NCI-H774 (cell line): ENCODE data around the gene SHISA7.

Source experiments
- DNase-seq: peaks from one replicate; lab custom pipeline; 2025; lab: John Stamatoyannopoulos, UW

SHISA7 gene

GRCh38 chr19:55443045-55443823 is at the start of gene SHISA7:
Gene SHISA7, minus strand, starts transcription at chr19:55443300. Its CDS starts 437 bp downstream, at chr19:55442863.
- DNase-seq = no peak

- DNase-seq = no peak
These were observed 49.4 kb upstream of the SHISA7 start for GRCh38 chr19:55492362-55492944.

DNA sequence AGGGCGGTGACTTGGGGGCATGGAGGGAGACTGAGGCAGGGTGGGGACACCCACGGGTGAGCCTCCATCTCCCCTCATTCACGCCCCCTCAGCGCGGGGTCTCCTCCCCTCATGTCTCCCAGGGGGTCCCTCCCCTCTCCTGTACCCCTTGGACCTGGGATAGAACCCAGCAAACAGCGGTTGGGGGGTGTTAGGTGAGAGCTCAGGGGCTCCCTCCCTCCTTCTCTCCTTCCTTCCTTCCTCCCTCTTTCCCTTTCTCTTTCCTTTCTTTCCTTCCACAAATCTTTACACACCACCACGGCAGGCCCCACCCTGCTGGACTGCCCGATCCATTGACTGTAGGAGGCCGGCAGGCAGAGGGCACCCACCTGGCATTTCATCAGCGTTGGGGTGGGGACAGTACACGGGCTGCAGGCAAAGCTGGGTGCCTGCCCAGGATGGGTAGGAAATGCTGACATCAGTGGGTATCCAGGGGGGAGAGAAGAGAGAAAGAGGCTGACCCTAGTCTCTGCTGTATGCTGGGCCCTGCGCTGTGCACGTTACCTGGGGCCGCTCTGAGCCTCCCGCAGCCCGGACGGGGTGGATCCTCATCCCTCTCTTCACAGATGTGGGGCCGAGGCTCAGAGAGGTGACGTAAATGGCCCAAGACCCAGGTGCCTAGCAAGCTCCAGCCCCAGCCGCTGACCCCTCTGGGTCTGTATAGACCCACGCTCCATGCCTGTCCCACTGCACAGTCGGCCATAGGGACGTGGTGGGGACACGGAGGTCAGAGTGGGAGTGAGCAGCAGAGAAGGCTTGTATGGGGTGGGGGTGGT is 48.7 kb upstream of the SHISA7 start:
- no peak for DNase-seq

DNA sequence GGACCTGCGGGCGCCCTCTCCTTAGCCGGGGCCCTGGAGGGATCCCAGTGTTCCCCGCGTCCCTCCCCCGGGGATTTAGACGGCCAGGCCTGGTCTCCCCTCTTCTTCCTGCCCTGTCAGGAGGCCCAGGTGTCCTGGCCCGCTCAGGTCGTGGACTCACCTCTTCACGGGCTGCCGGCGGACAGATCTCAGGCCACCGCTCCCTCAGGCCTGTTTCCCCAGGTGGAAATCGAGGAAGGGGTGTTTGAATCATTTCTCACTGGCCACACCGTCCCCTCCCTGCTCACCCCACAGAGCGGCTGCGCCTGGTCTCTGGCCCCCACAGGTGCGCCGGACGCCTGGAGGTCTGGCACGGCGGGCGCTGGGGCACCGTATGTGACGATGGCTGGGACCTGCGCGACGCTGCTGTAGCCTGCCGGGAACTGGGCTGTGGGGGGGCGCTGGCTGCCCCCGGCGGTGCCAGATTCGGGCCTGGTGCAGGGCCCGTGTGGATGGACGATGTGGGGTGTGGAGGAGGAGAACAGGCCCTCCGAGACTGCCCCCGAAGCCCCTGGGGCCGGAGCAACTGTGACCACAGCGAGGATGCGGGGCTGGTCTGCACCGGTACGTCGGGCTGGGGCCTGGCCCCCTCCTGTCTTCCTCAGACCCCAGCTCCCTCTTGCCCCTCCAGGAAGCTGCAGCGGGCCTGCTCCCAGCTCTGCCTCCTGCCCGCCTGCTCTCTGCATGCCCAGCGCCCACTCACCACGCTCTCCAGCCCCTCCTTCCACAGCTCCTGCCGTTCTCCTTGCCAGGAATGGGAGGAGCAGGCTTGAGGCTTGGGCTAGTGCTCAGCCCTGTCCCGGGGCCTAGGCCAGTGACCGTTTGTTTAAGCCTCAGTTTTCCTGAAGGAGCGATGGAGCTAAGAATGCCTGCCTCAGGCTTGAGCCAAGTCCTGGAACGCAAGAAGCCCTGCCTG is 47.7 kb upstream of the SHISA7 start:
- no peak for DNase-seq

GRCh38 chr19:55489711-55490477 is 46.8 kb upstream of the SHISA7 start:
- no peak for DNase-seq

- DNase-seq = no peak
These were observed 46.0 kb upstream of the SHISA7 start for GRCh38 chr19:55488986-55489710.

DNA sequence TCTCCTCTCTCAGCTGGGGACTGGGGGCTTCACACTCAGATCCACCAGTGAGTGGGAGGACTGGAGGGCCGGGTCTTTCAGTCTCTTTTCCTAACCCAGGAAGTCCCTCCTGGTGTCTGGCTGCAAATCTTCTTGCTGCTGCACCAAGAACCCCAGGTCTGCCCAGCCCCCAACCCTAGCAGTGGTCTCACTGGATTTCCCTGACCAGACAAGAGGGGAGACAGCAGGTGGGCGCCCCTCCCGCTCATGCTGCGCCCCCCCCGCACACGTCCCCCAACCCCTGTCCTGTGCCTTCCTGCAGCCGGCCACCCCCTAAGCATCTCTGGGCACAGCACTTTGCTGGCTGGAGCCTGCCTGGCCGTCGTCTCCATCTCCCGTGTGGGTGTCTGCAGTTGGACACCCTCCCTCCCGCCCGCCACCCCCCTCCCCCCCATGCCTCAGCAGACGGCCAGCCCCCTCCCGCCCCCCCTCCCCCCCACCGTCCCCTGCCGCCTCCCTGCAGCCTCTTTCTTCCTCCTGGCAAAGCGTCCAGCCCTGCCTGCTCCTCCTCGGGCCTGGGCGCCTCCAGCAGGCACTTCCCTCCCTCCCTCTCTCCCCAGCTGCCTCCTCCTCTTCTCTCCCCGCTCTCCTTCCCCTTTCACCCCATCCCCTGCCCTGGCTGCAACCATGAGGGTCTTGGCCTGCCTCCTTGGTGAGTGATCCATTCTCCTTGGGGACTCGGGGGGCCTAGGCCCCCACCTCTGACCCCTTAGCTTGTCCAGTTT is 45.0 kb upstream of the SHISA7 start, which contains the start of gene SSC5D:
TSS of gene SSC5D (plus strand) at position 513 of the 764 bp plus-strand sequence. CDS start at position 667, 154 bp downstream.
- no peak for DNase-seq

GRCh38 chr19:55486971-55487923 is 44.1 kb upstream of the SHISA7 start:
- DNase-seq = no peak

DNA sequence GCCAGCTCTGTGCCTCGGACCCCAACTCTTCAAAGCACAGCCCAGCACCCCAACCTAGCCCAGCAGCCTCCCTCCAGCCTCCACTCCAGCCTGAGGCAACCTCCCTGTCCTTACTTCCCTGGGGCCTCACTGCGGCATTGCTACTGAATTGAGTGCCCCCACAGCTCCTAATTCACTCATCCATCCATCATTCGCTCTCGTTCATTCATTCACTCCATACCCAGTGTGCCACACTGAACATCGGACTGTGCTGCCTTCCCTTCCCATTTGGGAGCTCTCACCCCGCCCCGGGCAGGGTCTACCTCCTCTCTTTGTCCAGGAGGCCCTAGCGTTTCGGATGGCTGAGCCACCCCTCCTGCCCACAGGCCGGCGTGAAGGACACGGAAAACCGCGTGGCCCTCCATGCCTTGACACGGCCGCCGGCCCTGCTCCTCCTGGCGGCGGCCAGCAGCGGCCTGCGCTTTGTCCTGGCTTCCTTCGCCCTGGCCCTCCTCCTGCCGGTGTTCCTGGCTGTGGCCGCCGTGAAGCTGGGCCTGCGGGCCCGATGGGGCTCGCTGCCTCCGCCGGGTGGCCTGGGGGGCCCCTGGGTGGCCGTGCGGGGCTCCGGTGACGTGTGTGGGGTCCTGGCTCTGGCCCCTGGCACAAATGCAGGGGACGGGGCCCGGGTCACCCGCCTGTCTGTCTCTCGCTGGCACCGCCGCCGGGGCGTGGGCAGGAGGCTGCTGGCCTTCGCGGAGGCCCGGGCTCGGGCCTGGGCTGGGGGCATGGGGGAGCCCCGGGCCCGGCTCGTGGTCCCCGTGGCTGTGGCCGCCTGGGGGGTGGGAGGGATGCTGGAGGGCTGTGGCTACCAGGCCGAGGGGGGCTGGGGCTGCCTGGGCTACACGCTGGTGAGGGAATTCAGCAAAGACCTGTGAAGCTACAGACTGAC is 43.2 kb upstream of the SHISA7 start:
- no peak for DNase-seq

DNA sequence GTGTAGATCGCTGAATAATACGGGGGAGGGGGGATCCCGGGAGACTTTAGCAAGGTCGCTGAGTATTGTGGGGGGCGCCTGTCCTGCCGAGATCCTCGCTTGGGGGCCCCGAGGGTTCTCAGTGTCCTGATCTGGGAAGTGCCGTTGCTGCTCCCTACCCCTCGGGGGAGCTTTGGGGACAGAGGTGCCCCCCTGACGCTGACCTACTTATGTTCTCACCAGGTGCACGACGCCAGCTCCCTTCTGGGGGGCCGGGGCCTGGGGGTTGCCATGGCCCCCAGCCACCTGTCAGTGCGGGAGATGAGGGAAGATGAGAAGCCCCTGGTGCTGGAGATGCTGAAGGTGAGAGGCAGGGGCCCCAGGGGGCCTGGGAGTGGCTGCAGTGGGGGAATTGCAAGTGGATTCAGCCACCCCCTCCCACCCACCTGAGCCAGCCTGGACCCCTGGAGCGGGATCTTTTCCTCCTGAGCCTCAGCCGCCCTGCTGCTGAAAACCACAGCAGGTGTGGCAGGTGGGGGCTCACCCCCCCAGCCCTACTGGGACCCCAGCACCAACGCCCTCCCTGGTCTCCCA is 42.4 kb upstream of the SHISA7 start:
- DNase-seq = no peak

DNA sequence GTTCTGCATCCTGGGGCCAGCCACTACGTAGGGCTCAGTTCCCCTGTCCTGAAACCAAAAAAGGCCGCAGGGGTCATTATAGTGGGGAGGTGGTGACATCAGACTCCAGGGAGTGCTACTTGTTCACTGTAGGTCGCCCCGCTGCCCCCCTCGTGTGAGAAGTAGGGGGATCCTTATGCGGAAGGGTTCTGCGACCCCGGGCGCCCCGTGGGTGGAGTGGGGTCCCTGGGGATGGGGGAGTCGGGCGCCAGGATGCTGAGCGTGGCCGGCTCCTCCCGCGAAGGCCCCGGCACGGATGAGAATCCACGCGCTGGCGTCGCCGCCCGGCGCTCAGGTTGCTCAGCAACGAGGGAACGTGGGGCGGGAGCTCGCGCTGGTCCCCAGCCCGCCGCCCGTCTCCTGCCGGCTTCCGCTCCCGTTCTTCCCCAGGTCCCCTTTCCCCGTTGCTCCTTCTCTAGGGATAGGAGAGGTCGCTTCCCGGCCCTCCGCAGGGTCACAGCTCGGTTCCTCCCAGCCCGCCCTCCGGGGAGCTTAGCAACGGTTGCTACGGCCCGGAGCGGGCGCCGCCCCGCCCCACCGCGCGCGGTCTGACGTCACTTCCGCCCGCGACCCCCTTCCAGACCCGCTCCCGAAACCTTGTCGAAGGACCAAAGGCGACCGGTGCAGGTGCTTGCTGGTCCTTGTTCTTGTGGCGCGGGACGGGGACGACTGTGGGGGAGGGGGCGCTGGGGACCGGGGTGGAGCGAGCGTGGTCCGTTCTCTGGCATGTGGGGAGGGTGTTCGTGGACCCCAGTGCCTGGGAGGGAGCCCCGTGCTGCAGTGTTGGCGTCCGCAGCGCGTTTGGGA is 41.7 kb upstream of the SHISA7 start, which contains the start of gene NAT14:
TSS of gene NAT14 (plus strand) at position 596 of the 846 bp plus-strand sequence. CDS start 521 bp downstream, outside the sequence.
- peak; percentile 67 for DNase-seq

GRCh38 chr19:55483706-55484592 is 40.8 kb upstream of the SHISA7 start:
- DNase-seq = no peak

DNA sequence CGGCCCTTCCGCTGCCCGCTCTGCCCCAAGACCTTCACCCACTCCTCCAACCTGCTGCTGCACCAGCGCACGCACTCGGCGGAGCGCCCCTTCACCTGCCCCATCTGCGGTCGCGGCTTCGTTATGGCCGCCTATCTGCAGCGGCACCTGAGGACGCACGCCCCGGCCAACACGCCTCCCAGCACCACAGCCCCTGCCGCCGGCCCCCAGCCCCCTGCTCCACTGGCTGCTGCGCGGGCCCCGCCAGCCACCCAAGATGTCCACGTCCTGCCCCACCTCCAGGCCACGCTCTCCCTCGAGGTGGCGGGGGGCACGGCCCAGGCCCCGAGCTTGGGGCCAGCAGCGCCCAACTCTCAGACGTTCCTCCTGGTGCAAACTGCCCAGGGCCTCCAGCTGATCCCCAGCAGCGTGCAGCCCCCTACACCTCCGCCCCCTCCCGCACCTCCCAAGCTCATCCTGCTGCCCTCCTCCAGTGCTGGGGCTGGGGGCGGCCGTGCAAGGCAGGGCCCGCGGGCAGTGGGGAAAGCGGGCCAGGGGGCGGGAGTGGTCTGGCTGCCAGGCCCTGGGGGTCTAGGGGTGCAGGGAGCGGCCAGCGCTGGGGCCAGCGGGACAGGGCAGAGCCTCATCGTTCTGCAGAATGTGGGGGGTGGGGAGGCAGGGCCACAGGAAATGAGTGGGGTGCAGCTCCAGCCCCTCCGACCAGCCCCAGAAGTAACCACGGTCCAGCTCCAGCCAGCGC is 40.0 kb upstream of the SHISA7 start:
- no peak for DNase-seq
